HAP-1 (cell line): Measurements from ENCODE around the gene IFITM10.

Experiments used
- DNase-seq, 2 experiments: peaks; one replicate each; pipeline ENCODE4 v3.0.0-alpha.2; 2016 to 2020; ENCODE audit warnings: low spot score in 2 of 2
- H3K27me3 ChIP-seq: fragments of 250-450 bp; sonication (Bioruptor Pico); 2 replicates; pipeline ENCODE4 v1.5.1; 2020; ENCODE audit warnings: low read depth, mild to moderate bottlenecking, moderate library complexity
- H3K36me3 ChIP-seq: fragments of 250-450 bp; sonication (Bioruptor Pico); replicated peaks from 2 replicates; pipeline ENCODE4 v1.5.1; 2020; ENCODE audit warnings: mild to moderate bottlenecking
- H3K4me1 ChIP-seq: fragments of 250-450 bp; sonication (Bioruptor Pico); 2 replicates; pipeline ENCODE4 v1.5.1; 2020; ENCODE audit warnings: mild to moderate bottlenecking
- H3K4me3 ChIP-seq: fragments of 250-450 bp; sonication (Bioruptor Pico); 2 replicates; pipeline ENCODE4 v1.5.1; 2020; ENCODE audit warnings: mild to moderate bottlenecking, moderate library complexity
- H3K9me3 ChIP-seq: fragments of 250-450 bp; sonication (Bioruptor Pico); 2 replicates; pipeline ENCODE4 v1.5.1; 2020; ENCODE audit warnings: mild to moderate bottlenecking, moderate library complexity
- in situ Hi-C: fragments of 300-500 bp; cut with MboI; formaldehyde crosslinking; loops from 3 replicates; pipeline ENCODE4 v1.14.3; 2020; ENCODE audit warnings: low sequenced_read_pairs, inconsistent platforms, mixed read lengths

The IFITM10 gene

GRCh38 chr11:1755344-1755691 is 4.9 kb upstream of the IFITM10 start:
- no peaks in the 10 kb centered on the region; the same call in 1 of the 2 replicates for H3K36me3 ChIP-seq
- no peaks in the 10 kb centered on the region for H3K9me3 ChIP-seq
- H3K4me1 ChIP-seq, result no peaks in the 10 kb centered on the region
- H3K4me3 ChIP-seq, result no peak overlapping the region
- H3K27me3 ChIP-seq, result no peaks in the 10 kb centered on the region
- no peak for DNase-seq
- in situ Hi-C loops, result no loop called here

GRCh38 chr11:1754376-1755150 is 4.2 kb upstream of the IFITM10 start:
- no peaks in the 10 kb centered on the region; the same call in 1 of the 2 replicates for H3K36me3 ChIP-seq
- no peaks in the 10 kb centered on the region for H3K4me1 ChIP-seq
- in situ Hi-C loops, result no loop called here
- H3K4me3 ChIP-seq, result no peak overlapping the region
- DNase-seq, result no peak
- no peaks in the 10 kb centered on the region for H3K27me3 ChIP-seq
- no peaks in the 10 kb centered on the region for H3K9me3 ChIP-seq

DNA sequence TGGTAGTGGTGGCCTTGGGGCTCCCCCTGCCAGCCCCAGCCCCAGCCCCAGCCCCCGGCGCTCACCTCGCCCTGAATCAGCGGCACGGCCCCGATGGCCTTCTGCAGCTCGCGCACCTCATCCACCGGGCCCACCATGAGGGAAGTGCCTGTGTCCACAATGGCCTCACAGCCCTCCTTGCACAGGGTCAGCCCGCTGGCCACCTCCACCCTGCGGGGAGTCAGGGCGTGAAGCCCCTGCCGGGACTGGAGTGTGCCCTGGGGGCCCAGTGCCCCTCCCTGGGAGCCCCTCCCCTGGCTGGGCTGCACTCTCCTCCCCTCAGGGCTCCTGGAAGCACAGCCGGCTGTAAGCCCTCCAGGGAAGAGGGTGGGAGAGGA is 3.5 kb upstream of the IFITM10 start:
- no peak for DNase-seq
- Histone ChIP-seq H3K27me3 (no peaks in the 10 kb centered on the region), H3K36me3 (no peaks in the 10 kb centered on the region; the same call in 1 of the 2 replicates), H3K4me1 (no peaks in the 10 kb centered on the region), H3K9me3 (no peaks in the 10 kb centered on the region), H3K4me3 (no peak overlapping the region)
- in situ Hi-C loops, result no loop called here

- in situ Hi-C loops, result no loop called here
- no peak for DNase-seq
- H3K4me3 ChIP-seq, result no peak overlapping the region
- no peaks in the 10 kb centered on the region for H3K9me3 ChIP-seq
- no peaks in the 10 kb centered on the region; the same call in 1 of the 2 replicates for H3K36me3 ChIP-seq
- H3K4me1 ChIP-seq, result no peaks in the 10 kb centered on the region
- no peaks in the 10 kb centered on the region for H3K27me3 ChIP-seq
Measured at GRCh38 chr11:1753229-1753928, 3.0 kb upstream of the IFITM10 start.

DNA sequence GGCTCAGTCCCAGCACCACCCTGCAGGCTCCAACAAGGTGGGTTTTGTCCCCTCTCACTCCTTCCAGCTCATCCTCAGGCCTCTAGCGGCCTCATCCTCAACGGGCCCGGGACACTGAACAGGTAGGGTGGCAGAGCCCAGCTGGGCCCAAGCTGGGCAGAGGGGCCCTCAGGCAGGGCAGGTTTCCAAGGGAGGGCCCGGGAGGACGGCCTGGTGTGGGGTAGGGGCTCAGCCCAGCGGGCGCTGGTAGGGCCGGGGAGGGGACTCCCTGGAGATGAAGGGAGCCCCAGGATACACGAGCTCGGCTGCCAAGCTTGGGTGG is 2.5 kb upstream of the IFITM10 start:
- Histone ChIP-seq H3K9me3 (no peaks in the 10 kb centered on the region), H3K36me3 (no peaks in the 10 kb centered on the region; the same call in 1 of the 2 replicates), H3K4me3 (no peak overlapping the region), H3K4me1 (no peaks in the 10 kb centered on the region), H3K27me3 (no peaks in the 10 kb centered on the region)
- DNase-seq, result no peak
- in situ Hi-C loops, result no loop called here

DNA sequence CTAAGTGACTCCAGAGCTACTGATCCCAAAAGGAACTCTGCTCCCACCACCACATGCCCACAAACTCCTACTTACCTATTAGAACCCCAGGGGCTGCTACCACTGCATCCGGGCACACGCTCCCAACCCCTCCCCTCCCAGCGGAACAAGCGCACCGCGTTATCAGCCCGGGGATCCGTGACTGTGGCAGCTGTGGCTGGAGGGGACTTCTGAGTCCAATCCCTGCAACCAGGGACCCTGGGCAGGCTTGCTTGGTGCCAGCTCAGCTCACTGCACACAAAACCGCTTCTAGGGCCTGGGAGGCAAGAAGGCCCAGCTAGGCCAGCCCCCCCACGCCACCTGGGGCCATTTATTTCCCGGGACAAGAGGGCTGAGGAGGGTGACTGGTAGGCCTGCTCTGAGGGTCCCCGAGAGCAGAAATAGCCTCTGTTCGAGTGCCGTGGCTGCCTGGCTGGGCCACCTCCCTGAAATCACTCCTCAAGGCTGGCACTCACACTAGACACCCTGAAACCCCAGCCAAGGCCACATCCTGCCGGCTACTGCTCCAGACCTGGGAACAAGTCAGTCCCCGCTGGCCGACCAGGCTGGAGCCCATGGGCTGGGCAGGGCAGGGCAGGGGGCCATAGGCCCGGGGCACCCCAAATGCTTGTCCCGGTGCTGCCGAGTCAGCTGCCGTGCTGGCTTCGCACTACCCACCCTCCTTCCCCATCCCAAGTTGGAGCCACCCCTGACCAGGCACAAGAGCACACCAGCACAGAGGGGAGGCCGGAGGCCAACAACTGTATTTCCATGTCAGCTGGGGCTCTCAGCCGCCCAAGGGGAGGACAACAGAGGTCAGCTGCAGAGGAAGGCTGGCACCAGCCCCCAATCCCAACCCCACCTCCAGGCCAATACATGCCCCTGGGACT is 1.9 kb upstream of the IFITM10 start:
- Histone ChIP-seq H3K4me1 (no peaks in the 10 kb centered on the region), H3K27me3 (no peaks in the 10 kb centered on the region), H3K4me3 (no peak overlapping the region), H3K9me3 (no peaks in the 10 kb centered on the region), H3K36me3 (no peaks in the 10 kb centered on the region; the same call in 1 of the 2 replicates)
- in situ Hi-C loops, result no loop called here
- DNase-seq, result no peak

DNA sequence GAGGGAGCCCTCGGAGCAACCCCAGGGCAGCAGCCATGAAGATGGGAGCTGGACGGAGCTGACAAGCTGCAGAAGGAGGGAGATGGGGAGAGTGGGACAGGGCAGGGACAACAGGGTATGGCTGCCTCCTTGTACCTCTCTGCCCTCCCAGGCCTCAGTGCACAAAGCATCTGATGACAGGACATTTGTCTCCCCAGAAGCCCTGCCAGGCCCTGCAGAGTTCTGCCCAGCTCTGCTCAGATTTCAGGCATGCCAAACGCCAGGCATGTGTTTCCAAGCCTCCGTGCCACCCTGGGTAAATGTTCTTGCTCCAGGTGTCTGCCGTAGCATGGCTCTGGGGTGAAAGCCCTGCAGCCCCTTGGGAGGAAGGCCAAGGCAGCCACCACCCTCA is 1.1 kb upstream of the IFITM10 start:
- DNase-seq, result no peak
- in situ Hi-C loops, result no loop called here
- no peaks in the 10 kb centered on the region for H3K9me3 ChIP-seq
- H3K27me3 ChIP-seq, result no peaks in the 10 kb centered on the region
- no peak overlapping the region for H3K4me3 ChIP-seq
- H3K36me3 ChIP-seq, result no peaks in the 10 kb centered on the region; the same call in 1 of the 2 replicates
- no peaks in the 10 kb centered on the region for H3K4me1 ChIP-seq

GRCh38 chr11:1750840-1751530 is 590 bp upstream of the IFITM10 start:
- Histone ChIP-seq H3K36me3 (no peaks in the 10 kb centered on the region; the same call in 1 of the 2 replicates), H3K4me1 (no peaks in the 10 kb centered on the region), H3K9me3 (no peaks in the 10 kb centered on the region), H3K27me3 (no peaks in the 10 kb centered on the region), H3K4me3 (no peak overlapping the region)
- no peak for DNase-seq
- in situ Hi-C loops, result no loop called here

- H3K36me3 ChIP-seq, result no peaks in the 10 kb centered on the region
- no peaks in the 10 kb centered on the region for H3K27me3 ChIP-seq
- no peak overlapping the region for H3K4me3 ChIP-seq
- no peaks in the 10 kb centered on the region for H3K4me1 ChIP-seq
- in situ Hi-C loops, result no loop called here
- H3K9me3 ChIP-seq, result no peaks in the 10 kb centered on the region
- DNase-seq, result no peak
Measured at GRCh38 chr11:1749395-1750351, 722 bp downstream of the IFITM10 start.

DNA sequence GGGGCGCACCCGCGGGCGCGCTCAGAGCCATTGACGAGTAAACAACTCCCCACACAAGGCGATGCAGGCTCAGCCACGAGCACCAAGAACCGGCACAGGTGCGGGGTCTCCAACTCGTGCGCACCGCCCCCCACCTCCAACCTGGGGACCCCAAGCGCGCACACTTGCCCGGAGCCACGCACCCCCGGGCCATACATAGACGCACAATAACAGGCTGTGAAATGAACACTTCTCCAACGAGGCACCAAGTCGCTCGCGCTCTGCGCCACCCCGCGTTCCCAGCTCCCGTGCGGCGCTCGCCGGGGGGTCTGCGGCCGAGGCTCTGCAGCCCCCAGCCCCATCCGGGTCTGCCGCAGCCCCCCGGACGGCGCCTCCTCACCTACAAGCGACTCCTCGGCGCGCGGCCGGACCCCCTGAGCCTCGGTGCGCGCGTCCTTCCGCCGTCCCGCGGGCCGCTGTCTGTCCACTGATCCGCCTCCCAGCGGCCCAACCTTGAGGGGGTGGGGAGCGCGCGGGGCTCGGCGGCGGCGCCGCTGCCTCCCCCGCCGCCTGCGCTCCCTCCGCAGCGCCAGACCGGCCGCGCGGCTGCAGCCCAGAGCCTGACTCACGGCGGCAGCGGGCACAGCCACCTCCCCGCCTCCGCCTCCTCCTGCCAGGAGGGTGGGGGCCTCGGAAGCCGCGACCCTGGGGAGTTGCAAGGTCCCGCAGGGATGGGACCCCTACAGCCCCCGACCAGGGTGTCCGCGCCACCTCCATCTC is 1.6 kb downstream of the IFITM10 start:
- Histone ChIP-seq H3K36me3 (no peaks in the 10 kb centered on the region), H3K27me3 (no peaks in the 10 kb centered on the region), H3K4me1 (no peaks in the 10 kb centered on the region), H3K9me3 (no peaks in the 10 kb centered on the region), H3K4me3 (no peak overlapping the region)
- in situ Hi-C loops, result no loop called here
- DNase-seq, result no peak

- no peak for DNase-seq
- in situ Hi-C loops, result no loop called here
- no peak overlapping the region for H3K4me3 ChIP-seq
Measured at GRCh38 chr11:1747753-1748635, 2.4 kb downstream of the IFITM10 start.

More at GRCh38 chr11:1747753-1748635, 2.4 kb downstream of the IFITM10 start:
- Histone ChIP-seq H3K4me1 (no peaks in the 10 kb centered on the region), H3K27me3 (no peaks in the 10 kb centered on the region), H3K36me3 (no peaks in the 10 kb centered on the region), H3K9me3 (no peaks in the 10 kb centered on the region)
